Measurements from ENCODE around the gene CFAP77. TPM values are rescaled to one million over a fixed set of nuclear protein-coding genes. Genes with fewer than 3 reads are reported as not detected.
"Not testable (repeated sequence)": the region's sequence is repeated elsewhere in the genome, so short reads cannot be mapped to it uniquely, and the experiment has no call there.

Gene CFAP77
- total RNA-seq, 1 donor from 2014 or later: not detected

DNA sequence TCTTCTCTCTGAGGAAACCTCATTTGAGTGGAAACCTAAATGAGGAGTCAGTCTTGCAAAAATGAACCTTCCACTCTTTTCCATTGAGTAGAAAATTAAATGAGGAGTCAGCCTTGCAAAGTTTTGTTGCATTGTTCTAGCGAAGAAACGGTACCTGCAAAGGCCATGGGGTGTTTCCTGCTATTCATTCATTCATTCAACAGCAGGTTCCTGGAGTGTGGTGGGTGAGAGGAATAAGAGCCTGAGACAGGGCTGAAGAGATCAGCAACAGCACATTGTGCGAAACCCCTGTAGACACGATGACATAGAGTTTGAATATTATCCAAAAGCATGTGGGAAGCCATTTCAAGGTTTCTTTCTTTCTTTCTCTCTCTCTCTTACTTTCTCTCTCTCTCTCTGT, 40.6 kb upstream of the CFAP77 start:
- intact Hi-C loops (cut with DNase I): no loop called here
- no peak overlapping the region for H3K27ac ChIP-seq
- H3K4me3 ChIP-seq: no peak overlapping the region
- TF ChIP-seq, protein P1, sequence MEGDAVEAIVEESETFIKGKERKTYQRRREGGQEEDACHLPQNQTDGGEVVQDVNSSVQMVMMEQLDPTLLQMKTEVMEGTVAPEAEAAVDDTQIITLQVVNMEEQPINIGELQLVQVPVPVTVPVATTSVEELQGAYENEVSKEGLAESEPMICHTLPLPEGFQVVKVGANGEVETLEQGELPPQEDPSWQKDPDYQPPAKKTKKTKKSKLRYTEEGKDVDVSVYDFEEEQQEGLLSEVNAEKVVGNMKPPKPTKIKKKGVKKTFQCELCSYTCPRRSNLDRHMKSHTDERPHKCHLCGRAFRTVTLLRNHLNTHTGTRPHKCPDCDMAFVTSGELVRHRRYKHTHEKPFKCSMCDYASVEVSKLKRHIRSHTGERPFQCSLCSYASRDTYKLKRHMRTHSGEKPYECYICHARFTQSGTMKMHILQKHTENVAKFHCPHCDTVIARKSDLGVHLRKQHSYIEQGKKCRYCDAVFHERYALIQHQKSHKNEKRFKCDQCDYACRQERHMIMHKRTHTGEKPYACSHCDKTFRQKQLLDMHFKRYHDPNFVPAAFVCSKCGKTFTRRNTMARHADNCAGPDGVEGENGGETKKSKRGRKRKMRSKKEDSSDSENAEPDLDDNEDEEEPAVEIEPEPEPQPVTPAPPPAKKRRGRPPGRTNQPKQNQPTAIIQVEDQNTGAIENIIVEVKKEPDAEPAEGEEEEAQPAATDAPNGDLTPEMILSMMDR (IDR thresholded peaks at IDR 0.05): no peak
- H3K27me3 ChIP-seq: no peaks in the 10 kb centered on the region
- peaks cover 8% of the 10 kb centered on the region for H3K4me1 ChIP-seq
- H3K36me3 ChIP-seq: no peaks in the 10 kb centered on the region
- ATAC-seq: no peak
- no peaks in the 10 kb centered on the region for H3K9me3 ChIP-seq
- DNase-seq: no peak

DNA sequence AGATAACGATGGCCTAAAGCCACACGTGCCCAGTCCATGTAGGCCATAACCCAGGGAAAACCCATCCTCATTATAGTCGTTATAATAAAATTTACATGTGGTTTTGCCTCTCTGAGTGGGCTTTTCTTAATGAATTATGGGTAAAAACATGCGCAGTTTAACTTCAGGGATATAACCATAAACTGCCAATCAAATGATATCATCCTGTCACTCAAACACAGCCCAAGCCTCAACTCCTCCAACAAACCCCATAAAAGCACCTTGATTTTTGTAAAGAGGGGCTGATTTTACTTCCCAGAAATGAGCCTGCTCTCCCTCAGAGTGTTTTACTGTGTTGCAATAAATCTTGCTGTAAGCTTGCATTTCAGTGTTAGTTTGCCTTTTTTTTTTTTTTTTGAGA, 39.4 kb upstream of the CFAP77 start:
- no peaks in the 10 kb centered on the region for H3K27me3 ChIP-seq
- intact Hi-C loops (cut with DNase I): no loop called here
- H3K4me3 ChIP-seq: no peak overlapping the region
- TF ChIP-seq, protein P1 (IDR thresholded peaks at IDR 0.05): no peak
- no peaks in the 10 kb centered on the region for H3K9me3 ChIP-seq
- no peak overlapping the region for H3K27ac ChIP-seq
- H3K4me1 ChIP-seq: peaks cover 8% of the 10 kb centered on the region
- ATAC-seq (no peak), DNase-seq (no peak)
- peaks cover 7% of the 10 kb centered on the region for H3K36me3 ChIP-seq

DNA sequence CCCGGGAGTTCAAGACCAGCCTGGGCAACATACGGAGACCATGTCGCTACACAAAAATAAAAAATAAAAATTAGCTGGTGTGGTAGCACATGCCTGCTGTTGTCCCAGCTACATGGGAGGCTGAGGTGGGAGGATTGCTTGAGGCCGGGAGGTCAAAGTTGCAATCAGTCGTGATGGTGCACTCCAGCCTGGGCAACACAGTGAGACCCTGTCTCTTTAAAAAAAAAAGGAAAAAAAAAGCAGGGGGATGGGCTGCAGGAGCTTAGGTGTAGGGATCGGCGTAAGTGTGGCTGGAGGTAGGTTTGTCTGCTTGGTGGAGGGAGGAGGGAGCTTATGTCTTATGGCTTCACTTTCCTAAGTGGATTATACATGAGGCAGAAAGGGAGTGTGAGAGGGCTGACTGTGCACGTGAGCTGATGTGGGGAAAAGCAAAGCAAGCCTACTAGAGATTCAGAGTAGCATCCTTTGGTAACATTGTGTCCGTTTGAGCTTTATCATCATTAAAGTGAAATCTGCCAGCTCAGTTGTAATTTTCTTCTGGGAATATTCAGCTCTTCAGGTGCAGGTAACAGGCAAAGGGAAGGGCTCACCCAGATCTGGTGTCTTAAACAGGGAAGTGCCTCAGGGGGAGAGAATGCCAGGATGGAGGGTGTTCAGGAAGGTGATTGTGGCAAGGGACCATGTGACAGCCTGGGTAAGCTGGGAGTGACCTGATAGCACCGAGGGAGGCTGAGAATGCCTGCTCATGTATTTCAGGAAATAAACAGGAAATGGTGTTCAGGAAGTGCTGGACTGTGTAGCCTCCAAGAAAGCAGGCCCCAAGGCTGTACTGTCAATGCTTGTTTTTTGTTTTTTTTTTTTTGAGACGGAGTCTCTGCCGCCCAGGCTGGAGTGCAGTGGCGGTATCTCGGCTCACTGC, 37.6 kb upstream of the CFAP77 start:
- Histone ChIP-seq H3K9me3 (no peaks in the 10 kb centered on the region), H3K27ac (peak overlapping the region; percentile 77), H3K4me3 (no peak overlapping the region), H3K36me3 (peaks cover 17% of the 10 kb centered on the region), H3K27me3 (no peaks in the 10 kb centered on the region), H3K4me1 (peaks cover 8% of the 10 kb centered on the region)
- intact Hi-C loops (cut with DNase I): no loop called here
- DNase-seq (peak; percentile 69), ATAC-seq (peak; percentile 95)
- TF ChIP-seq, protein P1 (IDR thresholded peaks at IDR 0.05): no peak

DNA sequence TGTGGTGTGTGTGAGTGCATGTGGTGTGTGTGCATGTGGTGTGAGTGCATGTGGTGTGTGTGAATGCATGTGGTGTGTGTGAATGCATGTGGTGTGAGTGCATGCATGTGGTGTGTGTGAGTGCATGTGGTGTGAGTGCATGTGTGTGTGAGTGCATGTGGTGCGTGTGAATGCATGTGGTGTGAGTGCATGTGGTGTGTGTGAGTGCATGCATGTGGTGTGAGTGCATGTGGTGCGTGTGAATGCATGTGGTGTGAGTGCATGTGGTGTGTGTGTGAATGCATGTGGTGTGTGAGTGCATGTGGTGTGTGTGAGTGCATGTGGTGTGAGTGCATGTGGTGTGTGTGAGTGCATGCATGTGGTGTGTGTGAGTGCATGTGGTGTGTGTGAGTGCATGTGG, 32.2 kb upstream of the CFAP77 start:
- H3K27me3 ChIP-seq; H3K4me1 ChIP-seq; ATAC-seq; H3K4me3 ChIP-seq; DNase-seq; intact Hi-C loops (cut with DNase I); H3K9me3 ChIP-seq; H3K27ac ChIP-seq: not testable (repeated sequence)
- peaks cover 33% of the 10 kb centered on the region for H3K36me3 ChIP-seq

DNA sequence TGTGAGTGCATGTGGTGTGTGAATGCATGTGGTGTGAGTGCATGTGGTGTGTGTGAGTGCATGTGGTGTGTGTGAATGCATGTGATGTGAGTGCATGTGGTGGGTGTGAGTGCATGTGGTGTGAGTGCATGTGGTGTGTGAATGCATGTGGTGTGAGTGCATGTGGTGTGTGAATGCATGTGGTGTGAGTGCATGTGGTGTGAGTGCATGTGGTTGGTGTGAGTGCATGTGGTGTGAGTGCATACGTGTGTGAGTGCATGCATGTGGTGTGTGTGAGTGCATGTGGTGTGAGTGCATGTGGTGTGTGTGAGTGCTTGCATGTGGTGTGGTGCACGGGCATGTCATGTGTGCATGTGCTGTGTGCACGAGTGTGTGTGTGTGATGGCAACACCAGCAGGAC, 31.6 kb upstream of the CFAP77 start:
- H3K4me1 ChIP-seq; DNase-seq; H3K9me3 ChIP-seq; ATAC-seq; H3K27me3 ChIP-seq; intact Hi-C loops (cut with DNase I); H3K27ac ChIP-seq; H3K4me3 ChIP-seq: not testable (repeated sequence)
- H3K36me3 ChIP-seq: peaks cover 33% of the 10 kb centered on the region

DNA sequence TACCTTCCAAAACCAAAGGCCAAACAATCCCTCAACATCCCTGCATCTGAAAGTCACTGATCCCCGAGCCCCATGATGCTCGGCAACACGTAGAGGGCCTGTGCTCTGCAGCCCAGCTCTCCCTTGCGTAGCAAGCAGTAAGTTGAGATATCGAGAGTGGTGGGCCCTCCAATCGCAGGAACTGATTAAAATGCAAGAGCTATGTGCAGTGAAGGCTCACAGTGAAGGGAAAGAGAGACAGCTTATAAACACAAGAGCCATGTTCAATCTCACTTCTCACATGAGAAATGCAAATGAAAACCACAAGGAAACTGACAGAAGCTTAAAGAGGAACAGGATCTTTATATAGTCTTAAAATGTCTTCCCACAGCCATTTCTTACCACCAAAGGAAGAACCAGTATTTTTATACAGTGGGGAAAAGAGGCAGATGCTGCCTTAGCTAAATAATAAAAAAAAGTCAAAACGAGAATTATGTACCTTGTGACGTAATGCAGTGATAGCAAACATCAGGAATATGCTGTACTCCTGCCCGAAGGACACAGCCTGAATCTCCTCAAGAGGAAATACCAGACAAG, 28.0 kb upstream of the CFAP77 start:
- TF ChIP-seq, protein P1 (IDR thresholded peaks at IDR 0.05): no peak
- ATAC-seq (no peak), DNase-seq (no peak)
- Histone ChIP-seq H3K27ac (no peak overlapping the region), H3K4me1 (peaks cover 5% of the 10 kb centered on the region), H3K4me3 (no peak overlapping the region), H3K9me3 (no peaks in the 10 kb centered on the region), H3K36me3 (peaks cover 44% of the 10 kb centered on the region), H3K27me3 (no peaks in the 10 kb centered on the region)
- intact Hi-C loops (cut with DNase I): no loop called here
